G401 (cell line): ENCODE data around the gene RGS6. TPM values are rescaled to one million over a fixed set of nuclear protein-coding genes. Genes with fewer than 3 reads are reported as not detected.
A peak's percentile ranks its signal among the peaks of the same experiment; 100 is the strongest.

Source experiments
- DNase-seq: peaks from one replicate; pipeline ENCODE4 v3.0.0-alpha.2; 2015; ENCODE audit warnings: low spot score
- in situ Hi-C: cut with HindIII; loops from 2 replicates; pipeline ENCODE4 v1.10.0; 2016; ENCODE audit warnings: low sequenced_read_pairs, mixed read lengths
- total RNA-seq: library from RNA; depleted of rRNA; stranded (reverse); fragments of >200 nt; shearing (Covaris generic); gene quantifications from 2 replicates; pipeline ENCODE4 v1.2.3, GENCODE V29; 2014

The RGS6 gene
- total RNA-seq, 1 experiment from 2014 or later, result not detected

DNA sequence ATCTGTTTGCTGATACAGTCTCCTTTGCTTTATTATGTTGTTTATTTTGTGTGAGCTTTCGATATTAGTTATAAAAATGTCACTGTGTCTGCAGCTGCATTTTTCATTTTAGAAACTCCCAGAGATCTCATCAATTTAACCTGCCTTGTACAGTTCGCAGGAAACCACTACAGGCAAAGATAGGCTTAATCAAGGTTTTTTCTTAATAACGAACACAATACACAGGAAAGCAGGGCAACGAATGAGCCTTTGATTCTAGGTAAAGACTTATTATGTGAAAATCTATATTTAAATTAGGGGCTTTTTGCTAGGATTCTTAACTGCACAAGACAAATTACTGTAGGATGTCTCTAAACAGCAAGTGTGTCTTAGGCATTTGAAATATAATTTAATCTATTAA lies 191.9 kb downstream of the RGS6 start:
- in situ Hi-C loops, result no loop called here

DNA sequence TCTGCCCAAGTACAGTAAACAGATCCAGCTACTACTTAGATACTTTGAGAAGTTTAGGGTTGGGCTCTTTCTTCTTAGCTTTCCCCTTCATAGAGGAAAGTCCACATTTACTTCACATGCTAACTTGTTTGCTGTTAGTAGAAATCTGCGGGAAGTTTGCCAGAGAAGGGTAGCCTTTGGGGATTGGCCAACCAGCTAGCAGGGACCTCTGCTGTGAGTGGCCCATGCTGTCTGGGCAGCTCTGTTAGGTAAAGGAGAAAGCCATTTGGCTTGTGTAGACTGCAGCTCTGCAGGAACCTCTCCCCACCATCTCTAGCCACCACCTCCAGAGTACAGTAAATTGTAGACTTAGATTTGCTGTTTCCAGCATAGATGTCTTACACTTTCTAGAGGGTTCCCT lies 193.9 kb downstream of the RGS6 start:
- no peak for DNase-seq
- in situ Hi-C loops, result no loop called here

More for the DNA sequence above, 191.9 kb downstream of the RGS6 start:
- DNase-seq, result no peak

DNA sequence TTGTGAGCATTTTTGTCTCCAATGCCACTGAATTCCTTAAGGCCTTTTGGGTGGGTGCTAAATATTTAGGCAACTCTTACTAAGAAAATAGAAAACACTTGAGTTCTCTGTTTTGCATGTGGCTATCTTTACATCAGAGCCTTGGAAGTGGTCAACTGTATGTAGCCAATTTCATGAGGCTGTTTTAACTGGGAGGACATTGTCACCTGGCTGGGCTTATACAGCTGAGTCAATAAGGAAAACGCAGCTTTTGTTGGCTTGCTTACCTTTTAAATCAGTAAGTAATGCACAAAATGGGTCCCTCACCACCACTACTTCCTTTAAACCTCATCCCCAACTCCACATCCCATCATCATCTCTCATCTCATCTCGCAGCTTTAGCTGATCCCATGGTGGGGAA lies 194.3 kb downstream of the RGS6 start:
- in situ Hi-C loops, result no loop called here
- DNase-seq, result no peak

DNA sequence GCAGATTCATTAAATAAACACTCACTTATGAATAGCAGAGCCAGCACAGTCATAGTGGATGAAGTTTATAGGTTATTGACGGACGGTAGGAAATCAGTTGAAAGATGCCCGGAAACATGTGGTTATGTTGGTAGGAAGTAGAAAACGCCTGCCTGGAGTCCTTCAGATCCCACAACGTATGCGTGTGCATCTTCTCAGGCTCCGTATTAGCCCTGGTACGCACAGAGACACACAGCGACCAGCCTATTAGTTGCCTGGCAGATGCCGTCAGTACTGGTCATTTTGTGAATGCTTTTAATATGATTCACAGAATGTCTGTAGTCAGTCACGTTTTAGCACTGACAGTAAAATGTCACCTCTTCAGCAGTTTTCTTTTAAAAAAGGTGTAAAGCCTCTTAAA lies 196.4 kb downstream of the RGS6 start:
- in situ Hi-C loops, result no loop called here
- no peak for DNase-seq

DNA sequence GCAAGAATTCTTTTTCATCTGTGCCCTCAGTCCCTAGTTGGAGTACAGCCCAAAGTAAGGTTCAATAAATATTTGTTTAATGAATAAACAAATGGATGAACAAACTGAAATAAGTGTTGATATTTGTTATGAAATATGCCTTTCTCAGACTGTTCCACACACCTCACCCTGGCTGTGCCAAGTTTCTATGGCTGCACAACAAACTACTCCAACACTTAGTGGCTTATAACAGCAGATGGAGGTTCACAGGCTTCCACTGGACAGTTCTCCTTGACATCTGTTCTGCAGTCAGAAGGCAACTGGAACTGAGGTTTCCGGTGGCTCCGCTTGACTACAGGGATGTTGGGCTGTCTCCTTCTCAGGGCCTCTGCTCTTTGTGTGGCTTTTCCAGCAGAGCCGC lies 197.1 kb downstream of the RGS6 start:
- DNase-seq, result no peak
- in situ Hi-C loops, result no loop called here

DNA sequence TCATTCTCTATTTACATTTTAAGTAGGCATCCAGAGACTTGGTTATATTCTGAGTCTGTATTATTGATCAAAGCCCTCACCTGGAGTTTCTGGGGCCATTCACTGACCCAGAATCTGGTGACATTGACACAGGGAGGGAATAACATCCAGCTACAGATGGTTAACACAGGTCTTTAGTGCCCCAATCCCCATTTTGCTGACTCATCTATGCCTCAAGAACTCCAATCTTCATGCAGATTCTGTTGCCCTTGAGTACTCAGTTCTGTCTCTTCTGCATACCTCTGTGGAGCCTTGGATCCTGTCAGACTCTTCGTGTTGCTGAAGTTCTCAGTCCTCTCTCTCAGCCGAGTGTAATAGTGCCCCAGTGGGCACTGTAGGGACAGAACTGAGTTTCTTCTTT lies 208.9 kb downstream of the RGS6 start:
- no peak for DNase-seq
- in situ Hi-C loops, result no loop called here

DNA sequence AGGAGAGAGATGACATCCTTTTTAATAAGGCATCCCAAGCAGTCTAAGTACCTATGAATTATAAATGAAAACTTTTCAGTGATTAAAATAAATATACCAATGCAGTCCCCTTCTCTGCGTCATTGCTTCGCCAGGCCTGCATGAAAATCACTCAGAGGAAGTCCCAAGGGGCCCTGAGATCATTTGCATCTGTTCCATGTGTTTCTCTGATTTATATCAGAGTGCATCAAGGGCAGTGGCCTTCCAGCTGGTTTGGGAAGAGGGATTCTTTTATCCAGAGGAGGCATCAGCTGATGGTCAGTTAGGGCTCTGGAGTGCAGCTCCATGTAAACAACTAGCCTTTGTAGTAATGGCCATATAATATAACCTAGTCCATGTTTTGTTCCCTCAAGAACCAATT lies 210.1 kb downstream of the RGS6 start:
- in situ Hi-C loops, result no loop called here
- DNase-seq, result no peak

DNA sequence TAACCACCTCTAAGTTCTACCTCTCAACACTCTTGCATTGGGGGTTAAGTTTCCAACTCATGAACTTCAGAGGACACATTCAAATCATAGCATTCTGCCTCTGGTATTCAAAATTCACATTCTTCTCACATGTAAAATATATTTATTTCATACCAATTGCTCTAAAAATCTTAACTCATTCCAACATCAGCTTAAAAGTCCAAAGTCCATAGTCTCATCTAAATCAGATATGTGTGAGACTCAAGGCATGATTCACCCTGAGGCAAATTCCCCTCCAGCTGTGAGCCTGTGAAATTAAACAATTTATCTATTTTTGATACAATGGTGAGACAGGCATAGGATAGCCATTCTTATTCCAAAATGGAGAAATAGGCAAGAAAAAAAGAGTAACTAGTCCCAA lies 214.0 kb downstream of the RGS6 start:
- no peak for DNase-seq
- in situ Hi-C loops, result no loop called here

DNA sequence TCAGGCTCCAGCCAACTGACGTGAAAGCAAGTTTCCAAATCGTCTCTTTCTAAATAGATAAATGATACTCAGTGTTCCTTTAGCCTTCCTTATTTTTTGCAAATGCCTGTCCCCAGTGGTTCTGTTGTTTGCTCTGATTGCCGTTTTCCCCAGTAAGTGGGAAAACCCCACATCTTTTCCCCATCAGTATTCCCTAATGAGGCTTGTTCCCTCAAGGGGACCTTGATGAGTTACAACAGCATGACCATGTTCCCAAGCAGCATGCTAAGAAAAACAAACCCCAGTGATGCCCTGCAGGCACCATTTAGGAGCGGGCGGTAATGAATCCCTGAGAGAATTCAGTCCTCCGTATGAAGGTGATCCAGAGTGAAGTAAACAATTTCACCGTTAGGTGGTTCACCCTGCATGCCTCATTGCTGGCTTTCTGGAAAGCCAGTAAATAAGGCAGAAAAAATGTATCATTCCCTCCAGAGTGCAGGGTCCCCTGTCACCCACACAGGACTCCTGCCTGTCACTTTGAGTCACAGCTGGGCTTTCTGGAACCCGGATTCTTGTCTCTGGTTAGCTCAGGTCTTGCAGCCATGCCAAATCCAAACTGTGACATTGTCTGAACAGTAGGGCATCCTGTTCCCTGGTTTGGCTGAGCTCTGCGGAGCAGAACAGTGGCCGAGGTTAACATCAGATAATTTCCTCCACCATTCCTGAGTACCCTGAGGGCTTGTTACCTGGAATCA lies 222.6 kb downstream of the RGS6 start:
- peak; percentile 5 for DNase-seq
- in situ Hi-C loops, result no loop called here

DNA sequence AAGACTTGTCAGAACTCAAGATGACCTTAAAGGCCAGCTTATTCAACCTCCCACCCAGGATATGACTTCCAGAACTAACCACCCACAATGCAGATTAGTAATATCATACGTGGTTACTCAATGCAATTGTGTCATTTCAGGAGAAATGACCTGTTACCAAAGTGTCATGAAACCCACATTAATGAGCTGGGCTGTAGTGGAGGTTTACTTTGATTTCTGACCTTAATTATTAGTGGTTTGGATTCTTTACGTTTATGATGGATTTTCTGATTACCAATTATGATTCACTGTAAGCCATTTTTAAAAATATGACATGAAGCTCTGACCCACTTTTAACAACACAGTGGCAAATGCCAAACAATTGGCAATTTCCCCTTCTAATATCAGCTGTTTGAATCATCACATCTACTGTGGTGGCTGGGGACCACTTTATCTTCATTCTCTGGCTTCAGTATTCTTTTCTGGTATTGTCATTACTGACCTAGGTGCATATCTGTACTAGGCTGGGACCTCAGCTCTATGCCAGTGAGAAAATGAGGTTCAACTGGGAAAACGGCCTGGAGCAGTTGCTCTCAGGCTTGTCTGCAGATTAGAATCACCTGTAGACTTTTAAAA lies 223.3 kb downstream of the RGS6 start:
- no peak for DNase-seq
- in situ Hi-C loops, result no loop called here

DNA sequence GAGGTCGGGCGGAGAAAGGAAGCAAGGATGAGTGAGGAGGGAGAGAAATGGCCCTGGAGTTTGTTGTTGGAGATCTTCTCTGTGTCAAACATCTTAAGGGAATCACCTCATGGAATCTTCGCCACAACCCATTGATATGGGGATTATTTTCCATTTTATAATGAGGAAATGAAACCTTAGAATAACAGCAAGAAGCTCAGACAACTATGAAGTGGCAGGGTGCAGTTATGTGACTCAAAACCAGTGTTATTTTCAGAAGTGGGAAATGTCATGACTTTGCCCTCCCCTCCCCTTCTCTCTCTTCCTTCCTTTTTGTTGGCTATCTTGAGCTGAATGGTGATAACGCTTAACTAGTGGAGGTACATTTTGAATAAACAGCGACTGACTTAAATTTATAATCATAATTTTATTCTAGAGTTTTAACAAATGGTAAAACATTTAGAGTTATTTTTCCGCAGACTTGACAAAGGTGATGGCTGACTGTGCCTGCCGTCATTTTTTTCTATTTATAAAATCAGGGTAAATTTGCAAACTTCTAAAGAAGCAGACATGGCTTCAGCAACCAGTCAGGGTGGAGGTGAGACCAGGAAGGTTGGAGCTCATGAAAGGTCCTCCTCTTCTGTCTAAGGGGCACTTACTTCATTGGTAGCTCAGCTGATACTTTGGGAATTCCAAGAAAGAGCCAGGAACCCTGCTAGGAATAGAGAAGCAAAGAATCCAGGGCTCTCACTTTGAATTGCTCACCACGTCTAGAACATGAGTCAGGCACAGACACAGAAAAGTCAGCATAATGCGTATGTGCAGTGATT lies 232.4 kb downstream of the RGS6 start:
- DNase-seq, result no peak
- in situ Hi-C loops, result no loop called here

DNA sequence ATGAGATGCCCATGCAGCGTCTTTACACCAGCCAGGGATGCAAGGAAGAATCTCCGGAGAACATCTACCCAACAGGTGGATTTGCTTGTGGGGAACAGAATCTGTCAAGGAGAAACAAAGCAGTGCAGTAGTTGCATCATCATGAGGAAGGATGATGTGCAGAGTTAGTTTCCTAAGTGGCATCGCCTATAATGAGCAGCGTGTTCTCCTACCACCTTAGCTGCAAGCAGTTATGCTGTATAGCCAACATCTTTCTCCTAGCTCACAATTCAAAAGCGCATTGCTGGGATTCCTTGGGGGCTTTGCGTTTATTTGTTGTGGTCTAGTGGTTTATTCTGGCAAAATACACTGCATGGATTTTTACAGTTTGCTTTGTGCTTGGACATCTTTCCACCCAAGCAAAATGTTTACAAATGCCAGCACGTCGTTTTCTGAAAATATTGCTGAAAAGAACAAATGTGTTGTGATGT lies 233.0 kb downstream of the RGS6 start:
- DNase-seq, result no peak
- in situ Hi-C loops, result no loop called here

DNA sequence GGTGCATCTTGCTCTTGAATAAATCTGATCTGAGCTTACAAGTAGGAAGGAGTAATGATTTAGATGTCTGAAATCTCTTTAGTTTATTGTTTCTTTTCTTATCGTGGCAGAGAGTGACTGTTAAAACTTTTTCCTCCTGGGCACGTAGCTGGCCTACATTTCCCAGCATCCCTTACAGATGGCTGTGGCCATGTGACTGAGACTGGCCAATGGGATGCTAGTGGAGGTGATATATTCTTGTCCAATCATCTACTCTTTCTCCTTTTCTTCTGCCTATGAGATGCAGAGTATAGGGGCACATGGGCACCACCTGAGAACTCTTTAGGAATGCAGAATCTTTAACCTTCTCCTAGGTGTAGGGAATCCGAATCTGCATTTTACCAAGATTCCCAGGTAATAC lies 237.3 kb downstream of the RGS6 start:
- DNase-seq, result no peak
- in situ Hi-C loops, result no loop called here

DNA sequence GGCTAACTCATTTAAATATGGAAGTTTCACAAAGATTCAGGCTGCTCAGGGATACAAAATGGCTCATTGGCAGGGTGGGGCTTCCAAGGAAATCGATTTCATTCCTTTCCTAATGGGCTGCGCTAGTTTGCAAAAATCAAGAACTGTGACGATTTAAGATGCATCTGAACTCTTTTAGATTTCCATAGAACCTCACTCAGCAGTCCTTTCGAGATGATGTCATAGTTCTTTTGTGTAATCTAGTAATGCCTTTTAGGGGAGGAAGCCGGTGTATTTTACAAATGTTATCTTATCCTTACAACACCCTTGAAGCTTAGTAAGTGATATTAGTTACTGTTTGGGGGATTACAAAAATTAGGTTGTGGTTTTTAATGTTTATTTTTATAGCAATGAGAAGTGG lies 239.8 kb downstream of the RGS6 start:
- in situ Hi-C loops, result no loop called here

DNA sequence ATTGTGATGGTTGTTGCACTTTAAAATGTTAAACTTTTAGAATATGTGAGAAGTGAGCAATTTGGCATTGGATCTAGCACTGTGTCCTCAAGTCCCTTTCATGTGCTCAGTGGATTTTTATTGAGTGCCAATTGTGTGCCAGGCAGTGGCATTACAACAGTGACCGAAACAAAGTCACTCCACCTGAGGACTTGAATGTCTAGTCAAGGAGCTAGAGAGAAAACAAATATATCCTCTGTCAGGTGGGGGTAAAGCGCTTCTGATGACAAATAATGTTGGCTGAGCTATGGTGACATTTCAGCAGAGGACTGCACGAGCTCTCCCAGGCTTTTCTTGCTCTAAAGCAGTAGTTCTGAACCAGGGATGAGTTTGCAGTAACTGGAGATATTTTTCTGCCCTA lies 240.4 kb downstream of the RGS6 start:
- in situ Hi-C loops, result no loop called here
- DNase-seq, result peak; percentile 3

More for the DNA sequence above, 239.8 kb downstream of the RGS6 start:
- DNase-seq, result no peak

DNA sequence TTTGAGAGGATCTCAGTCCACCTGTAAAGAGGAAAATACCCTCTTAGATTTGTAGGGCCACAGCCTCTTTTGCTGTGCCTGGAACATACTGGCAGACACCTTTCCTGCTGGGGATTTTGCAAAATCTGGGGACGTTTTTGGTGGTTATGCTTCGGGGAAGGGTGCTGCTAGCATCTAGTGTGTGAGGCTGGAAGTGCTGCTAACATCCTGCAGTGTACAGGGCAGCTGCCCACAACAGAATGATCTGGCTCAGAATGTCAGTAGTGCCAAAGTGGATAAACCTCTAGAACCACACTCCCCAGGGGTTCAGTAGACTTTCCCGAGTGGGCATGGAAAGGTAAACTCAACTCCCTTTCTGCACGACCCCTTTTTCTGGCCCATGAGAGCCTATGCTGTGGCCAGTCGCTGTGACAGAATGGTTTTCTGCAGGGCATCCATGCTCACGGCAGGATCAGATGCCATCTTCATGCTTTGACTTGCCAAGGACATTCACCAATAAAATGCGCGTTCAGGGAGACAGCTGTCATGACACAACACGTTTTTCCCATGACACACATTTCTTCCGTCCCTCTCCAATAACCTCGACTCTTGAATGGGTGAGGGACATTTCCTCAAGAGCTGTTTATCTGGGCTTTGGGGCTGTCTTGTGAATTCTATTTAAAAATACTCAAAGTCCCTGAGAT lies 240.9 kb downstream of the RGS6 start:
- in situ Hi-C loops, result no loop called here
- peak; percentile 67 for DNase-seq

DNA sequence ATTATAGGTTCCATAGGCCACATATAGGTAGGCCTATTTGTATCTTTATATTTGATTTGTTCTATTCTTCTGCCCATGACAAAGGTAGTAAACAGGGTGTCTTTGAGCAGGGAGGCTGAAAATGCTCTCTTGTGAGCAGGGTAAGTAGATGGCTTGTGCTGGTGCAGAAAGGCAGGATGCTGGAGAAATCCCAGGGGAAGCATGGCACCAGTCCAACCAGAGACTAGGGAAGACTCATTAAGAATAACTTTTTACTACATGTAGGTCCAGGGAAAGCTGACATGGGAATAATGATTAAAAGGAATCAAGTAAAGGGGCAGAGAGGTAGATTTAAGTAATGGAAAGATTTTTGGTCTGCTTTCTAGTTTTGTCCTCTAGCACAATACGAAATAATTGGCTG lies 245.0 kb downstream of the RGS6 start:
- in situ Hi-C loops, result no loop called here
- DNase-seq, result no peak

DNA sequence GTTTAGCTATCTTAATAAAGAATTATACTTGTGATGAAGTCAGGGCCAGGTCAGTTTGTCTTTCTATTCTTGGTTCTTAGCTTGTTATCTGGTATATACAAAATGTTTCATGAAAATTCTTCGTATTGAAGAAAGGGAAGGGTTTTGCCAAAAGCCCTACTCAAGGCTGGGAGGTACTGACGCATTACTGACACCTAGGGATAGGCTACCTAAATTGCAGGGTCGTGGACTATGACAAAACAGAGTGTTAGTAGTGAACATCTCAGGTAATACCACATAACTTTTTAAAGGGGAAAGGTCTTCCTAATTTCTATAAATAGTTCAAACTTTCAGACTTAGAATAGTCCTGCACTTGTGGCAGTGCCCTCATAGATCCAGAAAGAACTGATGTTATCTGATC lies 246.3 kb downstream of the RGS6 start:
- DNase-seq, result no peak
- in situ Hi-C loops, result no loop called here

DNA sequence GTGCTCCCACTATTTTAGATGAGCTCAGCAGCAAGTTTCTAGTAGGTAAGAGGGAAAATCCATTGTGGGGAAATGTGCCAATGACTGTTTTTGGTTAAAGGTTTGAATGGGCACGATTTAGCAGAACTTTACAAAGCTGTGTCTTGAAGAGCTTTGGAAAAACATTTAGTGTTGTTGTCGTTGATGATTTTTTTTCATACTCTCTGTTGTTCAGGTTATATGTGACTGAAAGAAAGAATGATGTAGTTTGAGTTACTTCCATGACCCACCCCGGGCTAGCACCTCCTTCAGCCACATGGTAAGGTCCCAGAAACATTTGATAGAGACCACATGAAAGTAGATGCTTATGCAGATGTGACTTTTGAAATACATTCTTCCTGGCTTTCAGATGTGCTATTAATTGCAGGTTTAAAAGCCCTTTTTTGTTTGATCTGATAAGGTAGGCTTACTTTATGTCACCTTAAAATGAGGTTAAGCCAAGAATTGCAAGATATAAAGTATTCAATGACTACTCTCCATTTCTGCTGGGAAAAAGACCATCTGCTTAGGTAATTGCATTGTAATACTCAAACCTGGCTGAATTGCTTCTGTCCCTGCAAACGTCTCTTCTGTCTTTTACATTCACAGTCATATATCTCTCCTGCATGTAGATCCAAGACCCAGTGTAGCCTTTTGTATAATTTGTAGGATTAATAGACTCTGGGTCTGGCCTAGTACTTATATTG lies 250.6 kb downstream of the RGS6 start:
- in situ Hi-C loops, result no loop called here
- DNase-seq, result no peak
